ENCODE results near the gene UNC13C.
"Not testable (repeated sequence)": the region's sequence is repeated elsewhere in the genome, so short reads cannot be mapped to it uniquely, and the experiment has no call there.

GRCh38 chr15:54450288-54450687 lies 472.0 kb downstream of the UNC13C start:
- TF ChIP-seq CTCF, POLR2A (IDR thresholded peaks at IDR 0.05): not testable (repeated sequence)

Measured in tibial nerve (tissue), 3 donors.